ENCODE data around the gene PTOV1.

- TF ChIP-seq CTCF (IDR thresholded peaks at IDR 0.05): no peak
- TF ChIP-seq REST (IDR thresholded peaks at IDR 0.05; ENCODE audit: insufficient read depth in 1 of 2, low read depth in 2 of 2, low read length in 1 of 2): no peak
- TF ChIP-seq POLR2AphosphoS5 (IDR thresholded peaks at IDR 0.05; ENCODE audit: low read depth, low read length): no peak
Observed at GRCh38 chr19:49843265-49843664, 7.7 kb upstream of the PTOV1 start.
